HG02885 (cell line): ENCODE data around the gene CAPN15.

Experiments used
- ATAC-seq: cut with Tn5 transposase; IDR thresholded peaks from one replicate; pipeline ENCODE4 v1.9.1; 2021; ENCODE audit warnings: mild to moderate bottlenecking; ENCODE audit not compliant: unreplicated experiment, poor library complexity

Gene CAPN15

GRCh38 chr16:540645-541340, 13.3 kb downstream of the CAPN15 start:
- no peak for ATAC-seq

GRCh38 chr16:543301-544164, 16.0 kb downstream of the CAPN15 start:
- no peak for ATAC-seq

GRCh38 chr16:544517-544916, 17.0 kb downstream of the CAPN15 start:
- no peak for ATAC-seq

GRCh38 chr16:546909-547770, 19.6 kb downstream of the CAPN15 start:
- no peak for ATAC-seq

DNA sequence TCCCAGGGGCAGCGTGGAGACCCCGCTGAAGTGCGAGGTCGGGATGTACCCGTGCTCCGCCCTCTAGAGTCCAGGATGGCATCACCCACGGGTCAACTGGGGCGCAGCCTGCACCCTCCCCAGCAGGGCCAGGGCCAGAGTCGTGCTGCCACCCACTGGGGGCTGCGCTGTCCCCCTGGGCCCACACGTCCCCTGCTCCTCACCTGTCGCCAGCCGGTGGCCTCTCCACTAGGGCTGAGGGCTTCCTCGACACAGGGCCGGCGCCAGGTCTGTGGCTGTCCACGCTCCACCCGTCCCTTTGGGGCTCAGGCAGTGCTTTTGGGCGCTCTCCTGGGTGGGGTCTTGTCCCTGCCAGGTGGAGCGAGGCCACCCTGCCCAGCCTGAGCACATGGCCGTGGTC, 21.1 kb downstream of the CAPN15 start:
- ATAC-seq: no peak

- no peak for ATAC-seq
These were observed 22.2 kb downstream of the CAPN15 start for GRCh38 chr16:549544-550263.

- ATAC-seq: no peak
These were observed 23.7 kb downstream of the CAPN15 start for GRCh38 chr16:551210-551609.

- ATAC-seq: no peak
These were observed 24.7 kb downstream of the CAPN15 start for GRCh38 chr16:552171-552570.

DNA sequence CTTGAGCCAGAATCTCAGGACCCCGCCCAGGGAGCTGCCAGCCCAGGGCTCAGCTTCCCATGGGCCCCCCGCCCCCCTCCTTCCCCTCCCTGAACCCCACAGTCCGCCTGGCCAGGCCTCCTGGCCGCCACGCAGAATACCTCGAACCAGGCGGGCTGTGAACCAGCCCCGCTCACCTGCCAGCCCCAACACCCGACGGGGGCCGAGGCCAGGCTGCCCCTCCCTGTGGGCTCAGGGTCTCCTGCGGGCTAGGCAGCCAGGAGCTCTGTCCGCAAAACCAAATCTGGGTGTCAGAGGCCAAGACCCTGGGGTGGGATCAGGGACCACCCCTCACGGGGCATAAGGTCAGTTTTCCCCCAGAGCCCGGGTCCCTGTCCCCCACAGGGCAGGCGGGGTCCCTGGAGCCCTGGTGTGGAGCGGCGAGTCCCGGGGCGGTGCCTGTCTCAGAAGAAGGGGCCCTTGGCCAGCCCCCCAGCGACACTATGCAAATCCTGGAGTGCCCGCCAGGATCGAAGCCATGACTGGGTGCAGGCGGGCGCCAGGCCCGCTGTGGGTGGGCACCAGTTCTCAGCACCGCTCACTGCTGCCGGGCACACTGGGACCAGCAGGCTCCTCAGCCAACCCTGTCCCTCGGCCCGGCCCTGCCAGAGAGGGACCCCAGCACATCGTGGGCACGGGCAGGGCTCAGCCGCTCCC, 26.2 kb downstream of the CAPN15 start:
- ATAC-seq: no peak

DNA sequence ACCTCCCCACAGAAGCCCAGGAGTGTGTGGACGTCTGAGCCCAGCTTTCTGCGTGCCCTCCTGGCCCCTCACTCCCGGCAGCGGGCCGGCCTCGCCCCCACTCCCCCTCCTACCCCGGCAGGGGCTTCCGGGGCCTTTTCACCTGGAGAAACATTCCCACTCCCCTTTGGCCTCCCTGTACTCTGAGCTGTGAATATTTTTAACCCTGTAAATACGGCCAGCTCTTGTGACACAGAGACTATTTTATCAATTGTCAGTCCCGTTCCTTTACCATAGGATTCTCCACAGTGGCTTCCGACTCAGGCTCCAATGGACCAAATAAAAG, 26.7 kb downstream of the CAPN15 start:
- ATAC-seq: no peak

- no peak for ATAC-seq
These were observed 27.3 kb downstream of the CAPN15 start for GRCh38 chr16:554640-555365.

GRCh38 chr16:555528-556473, 28.3 kb downstream of the CAPN15 start:
- no peak for ATAC-seq

DNA sequence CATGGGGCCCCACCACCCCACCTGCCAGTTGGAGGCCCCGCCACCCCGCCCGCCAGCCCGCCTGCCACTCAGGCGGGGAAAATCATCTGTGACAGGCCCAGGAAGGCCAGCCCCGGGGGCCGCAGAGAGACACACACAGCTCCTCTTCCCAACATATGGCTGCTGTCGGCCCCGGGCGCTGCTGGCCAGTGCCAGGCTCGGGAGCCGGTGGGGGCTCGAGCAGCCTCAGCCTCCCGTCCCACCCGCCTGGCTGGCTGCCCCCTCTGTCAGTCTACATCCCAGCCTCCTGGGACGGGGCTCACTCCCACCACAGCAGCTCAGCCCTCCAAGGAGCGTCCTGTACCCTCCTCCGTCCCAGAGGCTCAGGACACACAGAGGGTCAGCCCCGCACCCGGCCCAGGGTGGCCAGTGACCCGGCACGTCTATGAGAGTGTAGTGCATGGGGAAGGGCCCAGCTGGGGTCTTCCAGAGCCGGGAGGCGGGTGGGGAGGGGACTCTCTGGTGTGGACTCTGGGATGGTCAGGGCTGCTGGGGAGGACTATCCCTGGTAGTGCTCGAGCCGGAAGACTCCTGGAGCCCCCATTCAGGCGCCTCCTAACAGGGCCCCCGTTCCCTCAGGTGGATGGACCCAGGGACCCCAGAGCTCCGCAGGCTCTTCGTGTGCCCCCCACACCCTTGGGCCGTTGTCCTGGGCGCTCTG, 29.1 kb downstream of the CAPN15 start:
- ATAC-seq: no peak

- no peak for ATAC-seq
These were observed 30.2 kb downstream of the CAPN15 start for GRCh38 chr16:557463-558297.

DNA sequence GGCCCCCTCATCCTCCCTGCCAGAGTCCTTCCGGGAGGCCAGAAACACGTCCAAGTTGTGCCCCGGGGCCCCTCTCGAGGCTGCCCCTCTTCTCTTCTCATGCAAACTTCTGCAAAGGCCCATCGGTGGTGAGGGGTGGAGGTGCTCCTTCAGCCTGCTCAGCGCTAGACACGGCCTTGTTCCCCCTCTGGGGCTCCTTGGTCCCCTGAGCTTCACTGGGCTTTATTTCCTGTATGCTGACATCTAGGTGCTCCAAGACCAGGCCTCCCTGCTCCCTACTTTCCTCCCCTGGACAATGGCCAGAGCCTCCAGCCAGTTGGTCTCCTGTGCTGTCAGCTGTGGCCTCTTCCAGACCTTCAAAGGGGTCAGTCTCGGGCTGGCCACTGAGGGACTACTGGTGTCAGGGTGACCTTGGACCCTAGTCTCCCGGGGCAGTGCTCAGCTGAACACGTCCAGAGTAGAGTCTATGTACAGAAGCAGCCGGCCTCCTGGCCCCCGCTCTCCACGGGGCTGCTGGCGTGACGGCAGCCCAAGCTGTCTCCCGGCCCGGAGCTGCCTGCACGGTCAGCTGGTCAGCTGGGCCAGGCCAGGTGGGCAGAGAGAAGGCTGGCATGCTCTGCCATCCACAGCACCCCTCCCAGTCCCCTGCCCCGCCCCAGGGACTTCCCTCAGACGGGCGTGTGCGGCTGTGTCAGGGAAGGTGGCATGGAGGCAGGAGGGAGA, 30.9 kb downstream of the CAPN15 start:
- no peak for ATAC-seq

DNA sequence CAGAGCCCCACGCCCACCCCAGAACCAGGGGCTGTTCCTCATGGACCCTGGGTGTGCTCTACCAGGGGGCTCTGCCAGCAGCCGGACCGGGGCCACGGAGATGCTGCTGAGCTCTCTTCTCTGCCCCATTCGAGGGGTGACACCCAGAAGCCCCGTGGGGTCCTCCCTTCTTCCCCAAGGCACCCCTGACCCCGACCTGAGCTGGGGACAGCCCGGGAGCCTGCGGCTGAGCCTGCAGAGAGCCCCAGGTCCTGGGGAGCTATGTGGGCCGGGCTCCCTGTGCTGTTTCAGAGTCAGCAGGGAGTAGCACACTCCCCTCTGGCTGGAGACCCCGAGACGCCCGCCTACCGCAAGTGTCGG, 31.5 kb downstream of the CAPN15 start:
- no peak for ATAC-seq
